Cardiac muscle cell (in vitro differentiated cells and primary cell): Measurements from ENCODE around the gene CYP2S1. TPM values are rescaled to one million over a fixed set of nuclear protein-coding genes. Genes with fewer than 3 reads are reported as not detected.
A peak's percentile ranks its signal among the peaks of the same experiment; 100 is the strongest.

Experiments used
- DNase-seq, 2 donors: peaks; one replicate each; pipeline versions ENCODE4 v3.0.0 to v3.0.0-alpha.2; 2010 to 2017; ENCODE audit warnings: low read depth in 1 of 2, low spot score in 1 of 2
- H3K27ac ChIP-seq: fragments of 200-600 bp; sonication (generic); 2 replicates; pipeline ENCODE4 v1.5.1; 2016
- H3K27me3 ChIP-seq: fragments of 200-600 bp; sonication (generic); 2 replicates; pipeline ENCODE4 v1.6.0; 2016; ENCODE audit warnings: control low read depth
- H3K36me3 ChIP-seq: fragments of 200-600 bp; sonication (generic); 2 replicates; pipeline ENCODE4 v1.5.1; 2016; ENCODE audit warnings: control low read depth
- H3K4me1 ChIP-seq: fragments of 200-600 bp; sonication (generic); 2 replicates; pipeline ENCODE4 v1.8.1; 2017; ENCODE audit warnings: low read depth, mild to moderate bottlenecking, mixed run types
- H3K4me3 ChIP-seq: fragments of 200-600 bp; sonication (generic); 2 replicates; pipeline ENCODE4 v1.5.1; 2016; ENCODE audit warnings: mild to moderate bottlenecking
- H3K9me3 ChIP-seq: fragments of 200-600 bp; sonication (generic); 2 replicates; pipeline ENCODE4 v1.5.1; 2017; ENCODE audit warnings: low read depth, mild to moderate bottlenecking, control low read depth
- polyA plus RNA-seq: library from polyadenylated mRNA; unstranded; fragments of >200 nt; fragmentation: Nextera tagmentation; extraction: Ambion mirVana; gene quantifications from 2 replicates; pipeline ENCODE4 v1.2.1, GENCODE V29; 2016
- total RNA-seq: library from RNA; depleted of rRNA; stranded (reverse); fragments of >200 nt; gene quantifications from 2 replicates; pipeline ENCODE4 v1.2.3, GENCODE V29; 2016
- TF ChIP-seq, protein P1 (sequence below): IDR thresholded peaks from 2 replicates; pipeline ENCODE4 v1.5.1; 2012; ENCODE audit warnings: low read depth, mild to moderate bottlenecking, low read length

The CYP2S1 gene
- total and polyA plus RNA-seq, 2 experiments from 2014 or later, result 1.8 to 2.3 TPM

DNA sequence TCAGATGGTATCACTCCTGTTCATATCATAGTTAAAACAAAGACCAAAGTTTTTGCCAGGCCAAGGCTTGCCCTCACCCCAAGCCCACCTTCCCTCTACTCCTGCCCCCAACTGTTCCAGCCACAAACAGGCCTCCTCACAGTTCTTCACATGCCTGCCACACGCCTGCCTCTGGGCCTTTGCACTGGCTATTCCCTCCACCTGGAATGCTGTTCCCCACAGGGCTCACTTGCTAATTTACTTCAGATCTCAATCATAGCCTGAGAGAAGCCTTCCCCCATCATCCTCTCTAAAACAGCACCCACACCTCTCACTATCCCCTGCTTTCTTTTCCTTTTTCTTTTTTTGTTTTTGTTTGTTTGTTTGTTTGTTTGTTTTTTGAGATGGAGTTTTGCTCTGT, 21.1 kb downstream of the CYP2S1 start:
- Histone ChIP-seq H3K9me3 (no peaks in the 10 kb centered on the region), H3K36me3 (no peaks in the 10 kb centered on the region), H3K27ac (no peak overlapping the region), H3K27me3 (no peaks in the 10 kb centered on the region), H3K4me1 (no peaks in the 10 kb centered on the region), H3K4me3 (no peak overlapping the region)
- no peak for DNase-seq
- TF ChIP-seq, protein P1, sequence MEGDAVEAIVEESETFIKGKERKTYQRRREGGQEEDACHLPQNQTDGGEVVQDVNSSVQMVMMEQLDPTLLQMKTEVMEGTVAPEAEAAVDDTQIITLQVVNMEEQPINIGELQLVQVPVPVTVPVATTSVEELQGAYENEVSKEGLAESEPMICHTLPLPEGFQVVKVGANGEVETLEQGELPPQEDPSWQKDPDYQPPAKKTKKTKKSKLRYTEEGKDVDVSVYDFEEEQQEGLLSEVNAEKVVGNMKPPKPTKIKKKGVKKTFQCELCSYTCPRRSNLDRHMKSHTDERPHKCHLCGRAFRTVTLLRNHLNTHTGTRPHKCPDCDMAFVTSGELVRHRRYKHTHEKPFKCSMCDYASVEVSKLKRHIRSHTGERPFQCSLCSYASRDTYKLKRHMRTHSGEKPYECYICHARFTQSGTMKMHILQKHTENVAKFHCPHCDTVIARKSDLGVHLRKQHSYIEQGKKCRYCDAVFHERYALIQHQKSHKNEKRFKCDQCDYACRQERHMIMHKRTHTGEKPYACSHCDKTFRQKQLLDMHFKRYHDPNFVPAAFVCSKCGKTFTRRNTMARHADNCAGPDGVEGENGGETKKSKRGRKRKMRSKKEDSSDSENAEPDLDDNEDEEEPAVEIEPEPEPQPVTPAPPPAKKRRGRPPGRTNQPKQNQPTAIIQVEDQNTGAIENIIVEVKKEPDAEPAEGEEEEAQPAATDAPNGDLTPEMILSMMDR, result no peak

DNA sequence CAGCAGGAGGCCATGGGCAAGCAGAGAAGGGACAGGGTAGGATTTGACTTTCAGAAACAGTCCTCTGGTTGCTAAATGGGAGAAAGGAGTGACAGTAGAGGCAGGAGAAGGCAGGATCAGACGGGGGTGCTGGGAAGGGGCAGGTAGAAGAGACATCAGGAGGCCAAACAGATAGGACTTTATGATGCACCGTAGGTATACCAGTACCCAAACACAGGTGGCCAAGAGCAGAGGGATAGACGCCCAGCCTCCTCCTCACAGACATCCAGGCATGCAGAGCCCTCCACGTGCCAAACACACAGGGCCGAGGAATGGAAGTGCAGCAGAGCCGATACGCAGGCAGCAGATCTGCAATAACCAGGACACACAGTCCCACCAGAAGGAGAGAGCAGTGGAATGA, 24.7 kb downstream of the CYP2S1 start:
- H3K9me3 ChIP-seq, result no peaks in the 10 kb centered on the region
- no peak overlapping the region for H3K4me3 ChIP-seq
- no peaks in the 10 kb centered on the region for H3K36me3 ChIP-seq
- H3K4me1 ChIP-seq, result peaks cover 4% of the 10 kb centered on the region
- H3K27ac ChIP-seq, result peak overlapping the region; percentile 87
- no peaks in the 10 kb centered on the region for H3K27me3 ChIP-seq
- TF ChIP-seq, protein P1, result no peak
- no peak for DNase-seq

DNA sequence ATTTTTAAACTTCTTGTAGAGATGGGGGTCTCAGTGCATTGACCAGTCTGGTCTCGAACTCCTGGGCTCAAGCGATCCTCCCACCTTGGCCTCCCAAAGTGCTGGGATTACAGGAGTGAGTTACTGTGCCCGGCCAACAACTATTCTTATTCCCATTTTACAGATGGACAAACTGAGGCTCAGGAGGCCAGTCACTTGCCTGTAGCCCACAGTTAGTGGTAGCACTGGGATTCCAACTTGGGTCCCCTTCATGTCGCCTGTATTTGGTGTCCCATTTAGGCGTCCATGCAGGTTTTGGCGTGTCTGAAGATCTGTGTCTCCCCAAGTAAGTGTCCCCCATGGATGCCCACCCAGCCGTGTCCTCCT, 25.2 kb downstream of the CYP2S1 start:
- Histone ChIP-seq H3K27me3 (no peaks in the 10 kb centered on the region), H3K9me3 (no peaks in the 10 kb centered on the region), H3K27ac (peak overlapping the region; percentile 87), H3K36me3 (no peaks in the 10 kb centered on the region), H3K4me1 (peaks cover 4% of the 10 kb centered on the region), H3K4me3 (peak overlapping the region; percentile 42)
- no peak for DNase-seq
- TF ChIP-seq, protein P1, result no peak

DNA sequence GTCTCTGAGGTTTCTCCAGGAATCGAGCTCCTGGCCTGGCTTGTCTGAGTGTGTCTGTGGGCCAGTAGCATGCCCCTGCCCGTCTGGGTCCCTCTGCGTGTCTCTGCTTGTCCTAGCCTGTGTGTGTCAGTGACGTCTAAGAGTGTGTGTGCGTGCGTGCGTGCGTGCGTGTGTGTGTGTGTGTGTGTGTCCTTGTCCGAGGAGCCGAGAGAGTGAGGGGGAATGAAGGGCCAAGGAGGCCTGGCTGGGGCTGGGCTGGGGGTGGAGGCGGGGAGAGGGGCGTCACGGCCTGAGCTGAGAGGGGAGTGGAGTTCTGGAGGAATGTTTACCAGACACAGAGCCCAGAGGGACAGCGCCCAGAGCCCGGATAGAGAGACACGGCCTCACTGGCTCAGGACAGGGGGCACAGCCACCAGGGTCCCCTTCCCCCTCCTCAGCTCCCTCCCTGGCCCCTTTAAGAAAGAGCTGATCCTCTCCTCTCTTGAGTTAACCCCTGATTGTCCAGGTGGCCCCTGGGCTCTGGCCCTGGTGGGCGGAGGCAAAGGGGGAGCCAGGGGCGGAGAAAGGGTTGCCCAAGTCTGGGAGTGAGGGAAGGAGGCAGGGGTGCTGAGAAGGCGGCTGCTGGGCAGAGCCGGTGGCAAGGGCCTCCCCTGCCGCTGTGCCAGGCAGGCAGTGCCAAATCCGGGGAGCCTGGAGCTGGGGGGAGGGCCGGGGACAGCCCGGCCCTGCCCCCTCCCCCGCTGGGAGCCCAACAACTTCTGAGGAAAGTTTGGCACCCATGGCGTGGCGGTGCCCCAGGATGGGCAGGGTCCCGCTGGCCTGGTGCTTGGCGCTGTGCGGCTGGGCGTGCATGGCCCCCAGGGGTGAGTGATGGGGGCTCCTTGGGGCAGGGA, 25.8 kb downstream of the CYP2S1 start, which contains the start of gene AXL:
TSS of gene AXL (plus strand) at position 609 of the 893 bp plus-strand sequence. CDS start at position 779, 170 bp downstream.
- no peaks in the 10 kb centered on the region for H3K9me3 ChIP-seq
- peak within 1 kb of the TSS; percentile 87 for H3K27ac ChIP-seq
- H3K4me1 ChIP-seq, result peaks cover 4% of the 10 kb centered on the region
- H3K4me3 ChIP-seq, result peak within 1 kb of the TSS; percentile 42
- no peaks in the 10 kb centered on the region for H3K27me3 ChIP-seq
- TF ChIP-seq, protein P1, result no peak
- no peaks in the 10 kb centered on the region for H3K36me3 ChIP-seq
- peak; percentile 83 to 91 for DNase-seq

- H3K9me3 ChIP-seq, result no peaks in the 10 kb centered on the region
- H3K4me3 ChIP-seq, result peak overlapping the region; percentile 42
- peak; percentile 19 to 50 for DNase-seq
- peaks cover 4% of the 10 kb centered on the region for H3K4me1 ChIP-seq
- TF ChIP-seq, protein P1, result no peak
- no peak overlapping the region for H3K27ac ChIP-seq
- H3K36me3 ChIP-seq, result no peaks in the 10 kb centered on the region
- no peaks in the 10 kb centered on the region for H3K27me3 ChIP-seq
Observed at GRCh38 chr19:41219924-41220567, 27.0 kb downstream of the CYP2S1 start.
